TTC549 (cell line): ENCODE data around the gene LRGUK.

Experiments used
- FAIRE-seq: peaks from 2 replicates; lab custom pipeline; 2012; peaks lifted over from hg19 to GRCh38; lab: Jason Lieb, UNC

Gene LRGUK

GRCh38 chr7:134307320-134307719 lies 180.2 kb downstream of the LRGUK start:
- FAIRE-seq = no peak

GRCh38 chr7:134308548-134308947 lies 181.4 kb downstream of the LRGUK start:
- no peak for FAIRE-seq

GRCh38 chr7:134311807-134312206 lies 184.7 kb downstream of the LRGUK start:
- FAIRE-seq = no peak

GRCh38 chr7:134312717-134313116 lies 185.6 kb downstream of the LRGUK start:
- FAIRE-seq = no peak

- FAIRE-seq = no peak
Observed at GRCh38 chr7:134313543-134313942, 186.4 kb downstream of the LRGUK start.
